A549 (cell line): ENCODE measurements around the gene FMNL2.

Experiments
- CTCF ChIP-seq: fragments of >200 bp; sonication (Bioruptor Twin); formaldehyde crosslinking; IDR thresholded peaks from 3 replicates; pipeline ENCODE4 v1.5.1; 2016
- EHMT2 ChIP-seq: fragments of 200-600 bp; sonication (generic); IDR thresholded peaks from 2 replicates; pipeline ENCODE4 v1.6.1; 2016; ENCODE audit warnings: antibody characterized with exemption, low read depth, mild to moderate bottlenecking, moderate library complexity
- EP300 ChIP-seq, 2 experiments: fragments of >200 bp; sonication (Bioruptor Twin); formaldehyde crosslinking; IDR thresholded peaks; 2 replicates in 1 of 2; 3 replicates in 1 of 2; pipeline ENCODE4 v1.6.1; 2016 to 2017
- FOSL2 ChIP-seq, 2 experiments: fragments of 450-650 bp in 1 of 2; fragments of >200 bp in 1 of 2; sonication (Bioruptor Twin) in 1 of 2; formaldehyde crosslinking; IDR thresholded peaks; 2 replicates each; pipeline versions ENCODE4 v1.5.0 to v1.6.1; 2016 to 2020; ENCODE audit warnings: mild to moderate bottlenecking in 1 of 2, moderate library complexity in 1 of 2
- HEYL ChIP-seq: fragments of 250-450 bp; sonication (Bioruptor Pico); IDR thresholded peaks from 2 replicates; pipeline ENCODE4 v1.8.0; 2021; ENCODE audit warnings: mild to moderate bottlenecking, moderate library complexity
- HOXA7 ChIP-seq: fragments of 250-450 bp; sonication (Bioruptor Pico); IDR thresholded peaks from 2 replicates; pipeline ENCODE4 v1.5.0; 2020; ENCODE audit warnings: mild to moderate bottlenecking, moderate library complexity
- JUN ChIP-seq, 2 experiments: fragments of >200 bp; sonication (Bioruptor Twin); formaldehyde crosslinking; IDR thresholded peaks; 2 replicates in 1 of 2; 3 replicates in 1 of 2; pipeline ENCODE4 v1.6.1; 2016 to 2017
- MYC ChIP-seq: IDR thresholded peaks from 2 replicates; pipeline ENCODE4 v1.6.1; 2012; ENCODE audit warnings: mild to moderate bottlenecking, inconsistent platforms, low read length, improper control_type of control experiment, borderline replicate concordance
- POLR2A ChIP-seq: IDR thresholded peaks from 2 replicates; pipeline ENCODE4 v1.6.1; 2012; ENCODE audit warnings: mild to moderate bottlenecking, low read length
- USF2 ChIP-seq: fragments of 450-650 bp; IDR thresholded peaks from 2 replicates; pipeline ENCODE4 v1.6.1; 2014; ENCODE audit warnings: antibody characterized with exemption

GRCh38 chr2:152443771-152444170 is 108.8 kb downstream of the FMNL2 start:
- TF ChIP-seq CTCF (no peak), EHMT2 (no peak), EP300 (IDR thresholded peaks at IDR 0.05) (no peak), HEYL (CRISPR knock-in tag) (no peak), USF2 (no peak), MYC (no peak), POLR2A (no peak), FOSL2 (IDR thresholded peaks at IDR 0.05) (no peak), FOSL2 (CRISPR knock-in tag; IDR thresholded peaks at IDR 0.05) (no peak), HOXA7 (CRISPR knock-in tag) (no peak), JUN (IDR thresholded peaks at IDR 0.05) (no peak)
